DMS53 treated with DMSO at 0.1 percent for 48 hours (cell line): ENCODE data around the gene MBD2.

Experiments
- DNase-seq: peaks from one replicate; lab custom pipeline; 2025; ENCODE audit not compliant: unreplicated experiment; lab: John Stamatoyannopoulos, UW

MBD2 gene

DNA sequence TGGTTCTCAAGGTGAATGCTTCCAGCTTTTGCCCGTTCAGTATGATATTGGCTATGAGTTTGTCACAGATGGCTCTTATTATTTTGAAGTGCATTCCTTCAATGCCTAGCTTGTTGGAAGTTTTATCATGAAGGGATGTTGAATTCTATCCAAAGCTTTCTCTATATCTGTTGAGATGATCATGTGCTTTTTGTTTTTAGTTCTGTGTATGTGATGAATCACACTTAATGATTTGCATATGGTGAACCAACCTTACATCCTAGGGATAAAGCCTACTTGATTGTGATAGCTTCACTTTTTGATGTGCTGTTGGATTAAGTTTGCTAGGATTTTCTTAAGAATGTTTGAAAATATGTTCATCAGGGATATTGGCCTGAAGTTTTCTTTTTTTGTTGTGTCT, 112.1 kb downstream of the MBD2 start:
- DNase-seq: no peak

DNA sequence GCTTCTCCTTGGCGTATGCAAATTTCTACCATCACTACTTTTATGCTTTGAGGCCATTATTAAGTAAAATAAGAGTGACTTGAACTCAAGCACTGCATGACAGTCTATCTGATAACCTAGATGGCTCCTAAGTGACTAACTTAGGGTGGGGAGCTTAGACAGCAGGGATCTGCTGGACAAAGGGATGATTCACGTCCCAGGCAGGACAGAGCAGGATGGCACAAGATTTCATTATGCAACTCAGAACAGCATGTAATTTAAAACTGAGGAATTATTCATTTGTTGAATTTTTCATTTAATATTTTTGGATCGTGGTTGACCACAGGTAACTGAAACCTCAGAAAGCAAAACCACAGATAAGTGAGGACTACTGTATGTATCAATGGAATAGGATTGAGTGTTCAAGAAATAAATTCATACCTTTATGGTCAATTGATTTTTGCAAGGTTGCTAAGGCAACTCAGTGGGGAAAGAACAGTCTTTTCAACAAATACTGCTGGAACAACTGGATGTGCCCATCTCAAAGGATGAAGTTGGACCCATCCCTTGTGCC, 115.3 kb downstream of the MBD2 start:
- no peak for DNase-seq

DNA sequence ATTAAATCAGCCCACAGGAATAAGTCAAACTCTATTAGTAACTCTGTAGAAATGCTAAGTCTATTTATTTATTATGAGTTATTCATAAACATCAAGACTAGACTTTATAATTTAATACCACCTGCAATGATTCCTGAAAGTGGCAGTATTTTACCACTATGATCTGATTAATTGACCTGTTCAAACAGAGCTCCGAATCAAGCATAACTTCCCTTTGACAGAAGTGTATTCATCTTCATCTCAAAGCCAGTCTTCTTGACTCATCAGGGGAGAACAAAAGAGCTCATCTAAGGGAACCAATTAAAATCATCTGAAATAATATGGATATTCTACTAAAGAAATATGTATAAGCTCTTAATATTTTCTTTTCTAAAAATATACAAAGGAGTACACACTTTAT, 122.3 kb downstream of the MBD2 start:
- no peak for DNase-seq
